Activated naive CD4-positive, alpha-beta T cell treated with anti-CD3 and anti-CD28 coated beads, Interleukin-2, amount 10 ng/mL, durations not matched to agents 7 days and 5 days (primary cell): Measurements from ENCODE around the gene GMDS.

Experiments
- CTCF ChIA-PET: fragments of 350-600 bp; sonication (Branson Sonifier 250); formaldehyde crosslinking; loops from one replicate; lab custom pipeline; 2021; ENCODE audit warnings: antibody characterized with exemption; lab: Charles Lee
- DNase-seq: peaks from one replicate; pipeline ENCODE4 v3.0.0-alpha.2; 2020
- H3K27ac Mint-ChIP-seq: one replicate; pipeline ENCODE4 v1.8.0; 2021; ENCODE audit warnings: mild to moderate bottlenecking, moderate library complexity, mixed read lengths
- H3K27me3 Mint-ChIP-seq: one replicate; pipeline ENCODE4 v1.8.0; 2021; ENCODE audit warnings: mild to moderate bottlenecking, mixed read lengths
- H3K36me3 Mint-ChIP-seq: one replicate; pipeline ENCODE4 v1.8.0; 2021; ENCODE audit warnings: mixed read lengths
- H3K4me1 Mint-ChIP-seq: one replicate; pipeline ENCODE4 v1.8.0; 2021; ENCODE audit warnings: mixed read lengths
- H3K4me3 Mint-ChIP-seq: one replicate; pipeline ENCODE4 v1.8.0; 2021; ENCODE audit warnings: mild to moderate bottlenecking, moderate library complexity, mixed read lengths
- H3K9me3 Mint-ChIP-seq: one replicate; pipeline ENCODE4 v1.8.0; 2021; ENCODE audit warnings: mixed read lengths

Gene GMDS

DNA sequence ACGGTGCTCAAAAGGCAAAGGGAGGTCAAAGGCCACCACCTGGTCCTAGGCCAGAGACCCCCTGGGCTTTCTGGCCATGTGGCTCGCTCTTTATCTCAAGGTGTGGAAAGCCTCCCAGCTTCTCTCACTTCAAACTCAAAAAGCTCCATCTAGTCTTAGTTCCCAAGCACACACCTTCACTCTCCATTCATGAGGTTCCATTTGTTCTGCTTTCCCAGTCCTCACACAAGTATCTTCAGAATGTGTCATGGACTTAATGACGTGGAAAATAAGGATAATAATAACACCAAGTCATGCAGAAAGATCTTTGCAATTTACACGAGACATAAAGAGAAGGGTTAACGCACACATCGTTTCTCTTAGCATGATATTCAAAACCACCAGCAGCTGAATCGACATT, 219.3 kb downstream of the GMDS start:
- H3K9me3 Mint-ChIP-seq = no peaks in the 10 kb centered on the region
- H3K27me3 Mint-ChIP-seq = no peaks in the 10 kb centered on the region
- CTCF ChIA-PET = no interaction called here
- peaks cover 21% of the 10 kb centered on the region for H3K4me1 Mint-ChIP-seq
- H3K4me3 Mint-ChIP-seq = no peak overlapping the region
- H3K27ac Mint-ChIP-seq = no peak overlapping the region
- no peaks in the 10 kb centered on the region for H3K36me3 Mint-ChIP-seq
- DNase-seq = no peak

DNA sequence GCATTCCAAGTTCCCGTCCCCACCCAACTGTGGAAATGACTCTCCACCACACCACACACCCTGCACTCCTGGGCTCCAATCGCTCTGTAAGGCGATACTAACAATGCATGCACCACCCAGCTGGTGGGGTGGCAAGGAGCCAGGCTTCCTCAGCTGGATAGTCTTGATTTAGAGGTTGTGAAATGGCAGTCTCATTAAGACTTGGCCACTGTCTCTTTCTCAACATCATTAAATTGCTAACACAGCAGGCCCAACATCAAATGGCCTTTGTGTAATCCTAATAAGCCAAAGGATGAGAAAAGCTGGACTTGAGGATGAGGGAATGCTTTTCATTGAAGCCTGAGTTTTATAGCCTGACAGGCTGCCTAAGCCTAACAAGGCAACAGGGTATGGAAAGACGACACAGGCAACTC, 223.7 kb downstream of the GMDS start:
- DNase-seq = no peak
- H3K4me3 Mint-ChIP-seq = no peak overlapping the region
- H3K9me3 Mint-ChIP-seq = no peaks in the 10 kb centered on the region
- H3K4me1 Mint-ChIP-seq = peaks cover 14% of the 10 kb centered on the region
- H3K36me3 Mint-ChIP-seq = no peaks in the 10 kb centered on the region
- CTCF ChIA-PET = no interaction called here
- no peaks in the 10 kb centered on the region for H3K27me3 Mint-ChIP-seq
- no peak overlapping the region for H3K27ac Mint-ChIP-seq

DNA sequence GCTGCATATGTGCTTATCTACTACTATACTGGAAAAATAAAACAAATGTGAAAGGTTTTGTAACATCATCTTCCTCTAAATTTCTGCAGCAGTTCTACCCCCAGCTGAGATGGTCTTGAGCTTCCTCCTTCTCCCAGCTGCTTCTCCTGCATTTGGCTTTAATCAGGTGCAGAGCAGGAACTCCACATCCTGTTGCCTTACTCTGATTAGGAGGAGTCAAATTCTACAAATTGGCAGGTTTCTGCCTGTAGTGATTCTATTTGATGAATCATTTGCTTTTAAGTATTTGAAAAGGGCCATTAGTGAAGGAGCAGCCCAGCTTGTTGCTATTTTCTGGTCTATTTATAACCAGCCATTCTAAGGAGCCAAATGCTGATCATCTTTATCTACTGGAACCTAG, 224.5 kb downstream of the GMDS start:
- H3K27ac Mint-ChIP-seq = no peak overlapping the region
- peaks cover 14% of the 10 kb centered on the region for H3K4me1 Mint-ChIP-seq
- no peaks in the 10 kb centered on the region for H3K27me3 Mint-ChIP-seq
- no peaks in the 10 kb centered on the region for H3K36me3 Mint-ChIP-seq
- no peak overlapping the region for H3K4me3 Mint-ChIP-seq
- CTCF ChIA-PET = no interaction called here
- DNase-seq = no peak
- no peaks in the 10 kb centered on the region for H3K9me3 Mint-ChIP-seq

DNA sequence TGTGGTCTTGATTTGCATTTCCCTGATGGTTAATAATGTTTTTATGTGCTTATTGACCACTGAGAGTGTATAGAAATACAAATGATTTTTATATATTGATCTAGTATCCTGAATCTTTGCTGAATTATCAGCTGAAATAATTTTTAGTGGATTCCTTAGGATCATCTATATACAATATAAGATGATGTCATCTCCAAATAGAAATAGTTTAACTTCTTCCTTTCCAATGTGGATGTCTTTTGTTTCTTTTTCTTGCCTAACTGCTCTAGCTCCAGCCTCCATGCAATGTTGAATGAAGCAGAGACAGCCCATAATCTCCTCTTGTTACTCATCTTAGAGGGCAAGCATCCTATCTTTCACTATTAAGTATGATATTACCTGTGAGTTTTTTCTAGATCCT, 226.4 kb downstream of the GMDS start:
- no peak overlapping the region for H3K4me3 Mint-ChIP-seq
- H3K4me1 Mint-ChIP-seq = peaks cover 10% of the 10 kb centered on the region
- H3K27ac Mint-ChIP-seq = no peak overlapping the region
- peaks cover 2% of the 10 kb centered on the region for H3K36me3 Mint-ChIP-seq
- DNase-seq = no peak
- H3K27me3 Mint-ChIP-seq = no peaks in the 10 kb centered on the region
- H3K9me3 Mint-ChIP-seq = peaks cover 10% of the 10 kb centered on the region
- CTCF ChIA-PET = no interaction called here

DNA sequence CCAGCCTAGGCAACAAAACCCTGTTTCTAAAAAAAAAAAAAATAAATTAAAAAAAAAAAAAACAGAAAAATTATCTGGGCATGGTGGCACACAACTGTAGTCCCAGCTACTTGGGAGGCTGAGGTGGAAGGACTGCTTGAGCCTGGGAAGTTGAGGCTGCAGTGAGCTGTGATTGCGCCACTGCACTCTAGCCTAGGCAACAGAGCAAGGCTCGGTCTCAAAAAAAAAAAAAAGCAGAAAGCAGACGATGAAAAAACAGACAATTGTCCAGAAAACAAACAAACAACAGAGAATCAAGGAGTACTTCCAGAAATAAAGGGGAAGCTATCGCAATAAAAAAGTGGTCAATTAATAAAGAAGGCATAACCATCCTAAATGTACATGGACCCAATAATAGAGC, 229.4 kb downstream of the GMDS start:
- Mint-ChIP-seq H3K4me1 (no peaks in the 10 kb centered on the region), H3K4me3 (no peak overlapping the region), H3K27me3 (no peaks in the 10 kb centered on the region), H3K9me3 (peaks cover 14% of the 10 kb centered on the region), H3K36me3 (peaks cover 8% of the 10 kb centered on the region), H3K27ac (no peak overlapping the region)
- CTCF ChIA-PET = no interaction called here
- no peak for DNase-seq

DNA sequence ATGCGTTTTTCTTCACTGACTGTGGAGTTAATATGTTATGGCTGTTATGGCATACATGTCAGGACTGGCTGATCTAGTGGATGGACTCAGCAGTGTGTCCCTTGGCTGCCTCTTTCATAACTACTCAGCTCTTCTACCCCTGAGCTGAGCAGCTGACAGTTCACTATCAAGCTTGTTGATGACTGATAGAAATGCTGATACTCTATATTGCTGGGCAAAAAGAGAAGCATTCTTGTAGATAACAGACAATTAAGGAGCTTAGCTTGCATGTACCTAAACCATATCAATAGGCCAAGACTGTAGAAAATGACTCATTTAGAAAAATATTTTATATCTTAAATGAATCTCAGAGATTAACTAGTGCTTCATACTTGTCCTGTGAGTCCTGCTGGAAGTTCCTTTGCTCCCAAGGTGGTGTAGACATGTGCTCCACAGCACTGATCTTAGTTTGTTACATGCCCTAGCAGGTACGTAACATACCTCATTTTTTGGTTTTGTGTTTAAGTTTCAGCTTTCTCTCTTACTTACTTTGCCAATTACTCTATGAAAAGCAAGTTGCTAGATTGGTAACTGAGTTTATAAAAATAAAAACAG, 236.9 kb downstream of the GMDS start:
- peaks cover 6% of the 10 kb centered on the region for H3K9me3 Mint-ChIP-seq

DNA sequence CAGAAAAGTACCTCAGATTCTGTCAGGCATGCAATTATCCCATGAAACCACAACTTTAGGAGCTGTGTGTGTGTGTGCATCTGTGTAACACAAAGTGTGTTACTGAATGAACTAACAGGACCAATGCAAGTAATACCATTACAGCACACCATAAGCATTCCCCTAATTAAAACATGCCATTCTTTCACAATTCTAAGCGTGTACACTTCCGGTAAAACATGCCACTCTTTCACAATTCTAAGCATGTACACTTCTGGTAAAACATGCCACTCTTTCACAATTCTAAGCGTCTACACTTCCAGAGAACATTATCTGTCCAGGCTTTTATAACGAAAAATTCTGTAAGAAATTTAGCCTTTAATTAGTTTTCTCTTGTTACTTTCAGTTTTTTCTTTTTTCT, 238.2 kb downstream of the GMDS start:
- no peak overlapping the region for H3K4me3 Mint-ChIP-seq
- no peak for DNase-seq
- peaks cover 6% of the 10 kb centered on the region for H3K36me3 Mint-ChIP-seq
- no peaks in the 10 kb centered on the region for H3K4me1 Mint-ChIP-seq
- CTCF ChIA-PET = no interaction called here
- H3K27ac Mint-ChIP-seq = no peak overlapping the region
- H3K27me3 Mint-ChIP-seq = no peaks in the 10 kb centered on the region
- H3K9me3 Mint-ChIP-seq = peaks cover 6% of the 10 kb centered on the region

More for the DNA sequence above, 236.9 kb downstream of the GMDS start:
- Mint-ChIP-seq H3K27me3 (no peaks in the 10 kb centered on the region), H3K36me3 (peaks cover 9% of the 10 kb centered on the region), H3K4me1 (no peaks in the 10 kb centered on the region), H3K27ac (no peak overlapping the region), H3K4me3 (no peak overlapping the region)
- CTCF ChIA-PET = no interaction called here
- no peak for DNase-seq

DNA sequence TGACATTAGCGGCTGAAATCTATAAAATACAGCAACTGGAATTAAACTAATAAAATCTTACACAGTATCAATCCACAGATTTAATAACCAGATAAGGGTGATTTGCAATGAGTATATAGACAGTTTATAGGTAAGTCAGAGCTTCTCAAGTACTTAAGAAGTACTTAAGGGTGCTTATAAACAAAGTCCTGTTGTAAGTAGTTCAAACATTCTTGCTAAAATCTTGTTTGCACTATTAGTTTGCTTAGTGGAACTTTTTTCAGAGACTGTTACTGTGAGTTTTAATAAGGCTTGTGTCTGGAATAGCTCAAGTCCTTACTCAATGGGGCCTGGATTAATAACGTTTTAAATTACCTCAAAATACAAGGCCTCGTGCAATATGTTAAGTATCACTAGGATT, 240.5 kb downstream of the GMDS start:
- no peaks in the 10 kb centered on the region for H3K4me1 Mint-ChIP-seq

DNA sequence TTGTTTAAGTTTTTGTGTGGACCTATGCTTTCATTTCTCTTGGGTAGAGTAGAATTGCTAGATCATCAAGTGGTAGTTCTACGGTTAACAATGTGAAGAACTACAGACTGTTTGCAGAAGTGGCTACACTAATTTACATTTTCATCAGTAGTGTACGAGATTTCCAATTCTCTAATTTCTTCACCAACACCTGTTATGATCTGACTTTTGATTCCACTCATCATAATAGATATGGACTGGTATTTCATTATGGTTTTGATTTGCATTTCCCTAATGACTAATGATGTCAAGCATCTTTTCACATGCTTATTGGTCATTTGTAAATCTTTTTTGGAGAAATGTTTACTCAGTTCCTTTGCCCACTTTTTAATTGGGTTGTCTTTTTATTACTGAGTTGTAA, 244.4 kb downstream of the GMDS start:
- Mint-ChIP-seq H3K27ac (no peak overlapping the region), H3K9me3 (no peaks in the 10 kb centered on the region), H3K4me1 (no peaks in the 10 kb centered on the region), H3K4me3 (no peak overlapping the region), H3K36me3 (peaks cover 3% of the 10 kb centered on the region), H3K27me3 (no peaks in the 10 kb centered on the region)
- no peak for DNase-seq
- CTCF ChIA-PET = no interaction called here

More for the DNA sequence above, 240.5 kb downstream of the GMDS start:
- Mint-ChIP-seq H3K36me3 (peaks cover 5% of the 10 kb centered on the region), H3K9me3 (peaks cover 3% of the 10 kb centered on the region), H3K27me3 (no peaks in the 10 kb centered on the region), H3K27ac (no peak overlapping the region), H3K4me3 (no peak overlapping the region)
- CTCF ChIA-PET = interaction anchor here (0.7 kb wide), 1 partner anchor 84 kb away, joined by 3 read pairs; no protein-coding TSS in a partner anchor
- no peak for DNase-seq

DNA sequence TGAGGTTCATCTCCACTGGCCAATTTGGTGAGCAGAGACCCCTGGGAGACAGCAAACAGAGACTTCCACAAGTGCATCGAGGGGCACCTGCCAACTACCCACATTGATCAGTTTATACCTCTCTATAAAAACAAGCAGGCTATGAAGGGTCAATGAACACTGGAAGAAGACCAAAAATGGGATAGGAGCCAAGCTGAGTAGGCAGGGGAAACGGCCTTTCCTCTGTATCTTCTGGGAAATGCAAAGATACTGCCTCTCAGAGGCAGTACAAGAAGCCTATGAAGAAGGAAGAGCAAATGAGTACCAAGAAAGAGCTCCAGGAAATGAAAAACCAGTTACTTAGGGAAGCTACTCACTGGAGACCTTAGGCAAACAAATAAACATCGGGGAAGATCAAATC, 247.7 kb downstream of the GMDS start:
- CTCF ChIA-PET = interaction anchor here (0.6 kb wide), 1 partner anchor 16 kb away, joined by 3 read pairs; no protein-coding TSS in a partner anchor
- Mint-ChIP-seq H3K27ac (no peak overlapping the region), H3K27me3 (no peaks in the 10 kb centered on the region), H3K4me1 (no peaks in the 10 kb centered on the region), H3K4me3 (no peak overlapping the region), H3K9me3 (no peaks in the 10 kb centered on the region), H3K36me3 (peaks cover 2% of the 10 kb centered on the region)
- no peak for DNase-seq

DNA sequence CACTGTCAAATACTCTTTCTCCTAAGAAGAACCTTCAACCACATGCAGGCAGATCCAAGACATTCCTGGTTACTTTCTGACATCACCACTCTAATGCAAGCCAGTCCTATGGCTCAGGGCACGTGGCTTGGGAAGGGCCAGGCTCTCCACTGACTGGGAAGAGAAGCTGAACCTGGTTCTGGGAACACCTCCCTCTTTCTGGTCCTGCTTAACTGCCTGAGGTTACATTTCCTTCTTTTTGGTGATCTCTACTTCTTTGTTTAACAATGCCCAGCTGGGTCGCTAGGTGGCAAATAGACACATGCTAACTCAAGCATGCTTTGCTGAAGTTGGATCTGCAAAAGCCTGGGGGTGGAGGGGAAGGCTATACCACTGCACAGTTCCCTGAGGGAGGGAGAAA, 249.8 kb downstream of the GMDS start:
- DNase-seq = no peak
- no peak overlapping the region for H3K27ac Mint-ChIP-seq
- H3K4me3 Mint-ChIP-seq = no peak overlapping the region
- H3K36me3 Mint-ChIP-seq = no peaks in the 10 kb centered on the region
- CTCF ChIA-PET = no interaction called here
- H3K4me1 Mint-ChIP-seq = no peaks in the 10 kb centered on the region
- no peaks in the 10 kb centered on the region for H3K9me3 Mint-ChIP-seq
- H3K27me3 Mint-ChIP-seq = no peaks in the 10 kb centered on the region

DNA sequence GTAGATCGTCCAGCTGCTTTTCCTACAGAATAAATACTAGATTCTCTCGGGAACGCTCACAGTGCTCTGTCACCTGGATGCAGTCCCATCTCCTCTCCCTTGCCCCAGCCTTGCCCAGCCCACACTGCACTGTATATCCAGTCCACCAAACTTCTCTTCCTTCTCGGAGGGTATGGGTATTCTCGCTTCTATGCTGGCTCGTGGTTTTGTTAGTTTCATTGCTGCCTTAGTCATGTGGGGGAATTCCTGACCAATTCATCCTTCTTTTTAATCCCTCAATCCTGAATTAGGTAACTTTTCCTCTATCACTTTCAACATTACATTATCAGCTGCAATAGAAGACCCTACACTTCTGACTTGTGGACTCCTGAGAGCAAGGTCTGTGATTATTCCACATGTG, 252.4 kb downstream of the GMDS start:
- H3K9me3 Mint-ChIP-seq = no peaks in the 10 kb centered on the region
- CTCF ChIA-PET = no interaction called here
- no peaks in the 10 kb centered on the region for H3K4me1 Mint-ChIP-seq
- H3K36me3 Mint-ChIP-seq = no peaks in the 10 kb centered on the region
- no peak overlapping the region for H3K27ac Mint-ChIP-seq
- DNase-seq = no peak
- no peak overlapping the region for H3K4me3 Mint-ChIP-seq
- H3K27me3 Mint-ChIP-seq = no peaks in the 10 kb centered on the region

DNA sequence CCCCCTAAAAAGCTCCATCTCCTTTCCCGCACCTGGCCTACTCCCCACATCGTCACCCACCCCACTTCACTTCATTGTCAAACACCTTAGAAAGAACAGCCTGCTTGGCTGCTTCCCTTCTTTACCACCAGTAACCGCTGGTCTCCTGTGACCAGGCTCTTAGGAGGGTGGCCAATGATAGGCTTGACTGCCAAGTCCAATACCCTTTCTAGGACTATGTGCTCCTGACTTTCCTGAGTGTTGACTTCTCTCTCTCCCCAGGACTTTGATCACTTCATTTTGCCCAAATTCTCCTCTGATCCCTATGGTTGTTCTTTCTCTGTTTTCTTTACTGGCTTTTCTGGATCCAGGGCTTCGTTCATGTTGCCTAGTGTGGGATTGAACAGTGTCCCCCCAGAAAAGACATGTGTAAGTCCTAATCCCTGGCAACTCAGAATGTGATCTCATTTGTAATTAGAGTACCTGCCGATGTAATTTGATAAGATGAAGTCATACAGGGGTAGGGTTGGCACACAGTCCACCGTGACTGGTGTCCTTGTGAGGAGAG, 254.0 kb downstream of the GMDS start:
- CTCF ChIA-PET = no interaction called here
- Mint-ChIP-seq H3K4me1 (no peaks in the 10 kb centered on the region), H3K9me3 (no peaks in the 10 kb centered on the region), H3K27me3 (no peaks in the 10 kb centered on the region), H3K36me3 (no peaks in the 10 kb centered on the region), H3K4me3 (no peak overlapping the region), H3K27ac (no peak overlapping the region)
- DNase-seq = no peak

DNA sequence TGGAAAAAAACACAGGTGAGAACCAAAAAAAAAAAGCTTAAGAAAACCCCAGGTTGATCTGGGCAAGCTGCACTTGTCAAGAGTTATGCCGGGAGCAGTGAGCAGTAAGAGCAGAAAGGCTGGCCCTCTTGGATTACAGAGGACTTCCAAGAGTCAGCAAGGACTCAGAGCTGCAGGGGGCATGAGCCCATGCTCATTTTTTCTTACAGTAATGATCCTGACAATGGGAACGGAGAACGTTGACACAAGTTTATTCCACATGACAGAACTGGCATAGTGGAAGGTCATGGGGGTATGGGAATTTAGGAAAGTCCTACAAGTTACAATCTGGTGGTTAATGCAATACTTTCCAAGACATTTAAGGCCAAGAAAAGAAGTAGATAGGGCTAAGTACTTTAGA, 256.6 kb downstream of the GMDS start:
- no peaks in the 10 kb centered on the region for H3K4me1 Mint-ChIP-seq
- H3K4me3 Mint-ChIP-seq = no peak overlapping the region
- no peak overlapping the region for H3K27ac Mint-ChIP-seq
- CTCF ChIA-PET = no interaction called here
- H3K36me3 Mint-ChIP-seq = peaks cover 1% of the 10 kb centered on the region
- no peaks in the 10 kb centered on the region for H3K27me3 Mint-ChIP-seq
- no peak for DNase-seq
- H3K9me3 Mint-ChIP-seq = peaks cover 3% of the 10 kb centered on the region

DNA sequence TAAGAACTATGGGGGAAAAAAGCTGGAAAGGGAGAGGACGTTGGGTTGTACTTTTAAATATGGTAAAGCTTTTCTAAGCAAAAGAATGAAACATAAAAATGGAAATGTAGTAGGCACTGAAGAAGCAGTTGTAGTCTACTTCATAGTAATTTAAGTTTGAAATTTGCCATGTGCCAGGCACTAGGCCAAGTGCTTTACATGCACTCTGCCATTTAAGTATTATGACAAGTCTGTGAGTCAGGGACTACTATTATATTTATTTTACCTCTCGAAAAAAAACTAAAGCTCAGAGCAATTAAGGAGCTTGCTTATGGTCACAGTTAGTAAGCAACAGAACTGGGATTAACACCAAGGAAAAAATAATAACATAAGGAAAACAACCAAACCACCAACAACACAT, 257.8 kb downstream of the GMDS start:
- H3K27me3 Mint-ChIP-seq = no peaks in the 10 kb centered on the region
- no peak overlapping the region for H3K4me3 Mint-ChIP-seq
- no peak for DNase-seq
- peaks cover 1% of the 10 kb centered on the region for H3K36me3 Mint-ChIP-seq
- peaks cover 4% of the 10 kb centered on the region for H3K9me3 Mint-ChIP-seq
- CTCF ChIA-PET = no interaction called here
- no peak overlapping the region for H3K27ac Mint-ChIP-seq
- H3K4me1 Mint-ChIP-seq = no peaks in the 10 kb centered on the region
